Measurements from ENCODE around the gene RIMS4. TPM values are rescaled to one million over a fixed set of nuclear protein-coding genes. Genes with fewer than 3 reads are reported as not detected.

RIMS4 gene
- total and polyA plus RNA-seq, 2 of the 13 experiments (the other 11 are each of a cell fraction or from before 2014, with no cell fraction given): 0.01 to 0.07 TPM

DNA sequence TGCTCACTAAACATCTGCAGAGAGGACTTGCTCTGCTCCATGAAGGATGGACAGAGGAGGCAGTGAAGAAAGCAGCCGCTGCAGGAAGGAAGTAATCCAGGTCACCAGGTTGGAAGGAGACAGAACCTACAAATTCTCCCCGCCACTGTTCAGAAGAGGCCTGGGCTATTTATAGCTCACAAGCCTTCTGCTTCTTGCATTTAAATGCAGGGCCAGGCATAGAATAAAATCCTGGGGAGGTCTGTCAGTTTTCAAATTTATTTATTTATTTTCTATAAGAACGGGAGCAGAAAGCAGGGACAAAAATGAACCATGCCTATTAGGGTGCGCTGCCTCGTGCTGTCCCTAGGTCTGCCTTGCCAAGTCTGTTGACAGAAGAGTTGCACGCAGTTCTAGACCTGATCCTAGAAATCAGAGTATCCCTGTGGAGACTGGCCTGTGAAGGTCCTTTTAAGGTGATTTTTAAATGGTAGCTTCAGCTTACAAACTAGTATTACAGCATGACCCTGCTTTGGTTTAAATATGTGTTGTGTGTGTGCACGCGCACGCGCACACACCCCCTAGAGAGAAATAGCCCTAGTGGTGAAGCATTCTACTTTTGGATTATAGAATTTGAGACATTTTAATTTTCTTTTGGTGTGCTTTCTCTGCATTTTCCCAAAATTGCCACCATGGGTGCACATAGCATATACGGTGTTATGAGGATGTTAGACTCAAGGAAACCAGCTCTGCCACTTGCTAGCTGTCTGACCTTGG, 19.5 kb downstream of the RIMS4 start:
- no TSS peak for BruUV-seq (replicated peaks)
- Histone ChIP-seq H3K4me3 (replicated peaks in 1 of 3; ENCODE audit: insufficient read depth in 1 of 3, low read depth in 2 of 3, low read length in 3 of 3) (no peak overlapping the region), H3K9ac (ENCODE audit: insufficient read depth, low read depth, low read length) (no peak overlapping the region), H3K9me3 (ENCODE audit: low read length) (no peaks in the 10 kb centered on the region), H4K20me1 (ENCODE audit: insufficient read depth, low read length) (no peaks in the 10 kb centered on the region), H3K27ac (ENCODE audit: extremely low read length, insufficient read depth, low read length) (no peak overlapping the region), H2AFZ (ENCODE audit: low read length) (no peak overlapping the region), H3K36me3 (replicated peaks in 1 of 2; ENCODE audit: control insufficient read depth in 1 of 2, insufficient read depth in 2 of 2, low read length in 2 of 2) (no peaks in the 10 kb centered on the region), H3K27me3 (ENCODE audit: control insufficient read depth in 1 of 2, insufficient read depth in 2 of 2, low read length in 2 of 2) (peaks cover 12 to 56% of the 10 kb centered on the region in 2 experiments; a peak in 4 of 5 replicates), H3K79me2 (ENCODE audit: insufficient read depth, low read length) (no peaks in the 10 kb centered on the region), H3K4me1 (ENCODE audit: insufficient read depth, low read length) (no peaks in the 10 kb centered on the region), H3K4me2 (ENCODE audit: low read depth, low read length) (no peak overlapping the region)
- POLR2A ChIA-PET: no interaction called here
- no peak for DNase-seq (ENCODE audit: low spot score)
- WGBS (ENCODE audit: low lambda C conversion rate): 51% methylated on average over 11 of the region's 11 CpGs
- ATAC-seq: no peak
- intact Hi-C loops (cut with micrococcal nuclease; ENCODE audit: unreplicated experiment): no loop called here
- no peak for FAIRE-seq
- in situ Hi-C loops (cut with HindIII; ENCODE audit: extremely low pct_ligation_motif_present, low pct_unique_long_range_greater_than_20kb): no loop called here
- CTCF ChIA-PET (ENCODE audit: low intra/inter-chr PET ratio, low total read pairs): no interaction called here
- no peak for TF ChIP-seq HOXA3 (CRISPR knock-in tag; IDR thresholded peaks at IDR 0.05)
- no peak for TF ChIP-seq POLR2AphosphoS2 (IDR thresholded peaks at IDR 0.05; ENCODE audit: low read depth, low read length)
- TF ChIP-seq XRCC5 (optimal IDR thresholded peaks at IDR 0.05; ENCODE audit: low read length): no peak
- TF ChIP-seq PRDM15 (CRISPR knock-in tag; IDR thresholded peaks at IDR 0.05): no peak
- TF ChIP-seq ZNF430 (CRISPR knock-in tag; IDR thresholded peaks at IDR 0.05): no peak
- no peak for TF ChIP-seq ZHX2 (IDR thresholded peaks at IDR 0.05; ENCODE audit: low read depth)
- no peak for TF ChIP-seq ZHX2 (CRISPR knock-in tag; IDR thresholded peaks at IDR 0.05; ENCODE audit: borderline replicate concordance)
- no peak for TF ChIP-seq ZSCAN31 (CRISPR knock-in tag; IDR thresholded peaks at IDR 0.05; ENCODE audit: low read depth)
- TF ChIP-seq PAF1 (CRISPR knock-in tag; IDR thresholded peaks at IDR 0.05): no peak
- no peak for TF ChIP-seq HOXA9 (CRISPR knock-in tag; IDR thresholded peaks at IDR 0.05; ENCODE audit: borderline replicate concordance)
